Smooth muscle cell (in vitro differentiated cells): ENCODE measurements around the gene SLC8A1. TPM values are rescaled to one million over a fixed set of nuclear protein-coding genes. Genes with fewer than 3 reads are reported as not detected.

Experiments
- DNase-seq: peaks from one replicate; lab custom pipeline; 2025; ENCODE audit not compliant: unreplicated experiment; lab: John Stamatoyannopoulos, UW
- H2AFZ ChIP-seq: fragments of 200-600 bp; sonication (generic); 2 replicates; pipeline ENCODE4 v1.6.0; 2016; ENCODE audit warnings: antibody characterized with exemption, low read depth, mild to moderate bottlenecking
- H3F3A ChIP-seq: fragments of 200-600 bp; sonication (generic); 2 replicates; pipeline ENCODE4 v1.6.0; 2017; ENCODE audit warnings: antibody characterized with exemption, low read depth
- H3K27ac ChIP-seq: fragments of 200-600 bp; sonication (generic); 2 replicates; pipeline ENCODE4 v1.5.1; 2016; ENCODE audit warnings: low read depth, mild to moderate bottlenecking
- H3K27me3 ChIP-seq: fragments of 200-600 bp; sonication (generic); 2 replicates; pipeline ENCODE4 v1.6.1; 2016; ENCODE audit warnings: low read depth, mild to moderate bottlenecking
- H3K36me3 ChIP-seq: fragments of 200-600 bp; sonication (generic); 2 replicates; pipeline ENCODE4 v1.5.1; 2016; ENCODE audit warnings: low read depth
- H3K4me1 ChIP-seq: fragments of 200-600 bp; sonication (generic); 2 replicates; pipeline ENCODE4 v1.5.1; 2016; ENCODE audit warnings: low read depth
- H3K4me2 ChIP-seq: fragments of 200-600 bp; sonication (generic); 2 replicates; pipeline ENCODE4 v1.6.0; 2016; ENCODE audit warnings: mild to moderate bottlenecking
- H3K4me3 ChIP-seq: fragments of 200-600 bp; sonication (generic); 2 replicates; pipeline ENCODE4 v1.5.1; 2016; ENCODE audit warnings: mild to moderate bottlenecking
- H3K79me2 ChIP-seq: fragments of 200-600 bp; sonication (generic); 2 replicates; pipeline ENCODE4 v1.6.0; 2016; ENCODE audit warnings: low read depth, mild to moderate bottlenecking
- H3K9ac ChIP-seq: fragments of 200-600 bp; sonication (generic); 2 replicates; pipeline ENCODE4 v1.6.0; 2016; ENCODE audit warnings: low read depth
- H3K9me3 ChIP-seq: fragments of 200-600 bp; sonication (generic); replicated peaks from 2 replicates; pipeline ENCODE4 v1.5.1; 2016; ENCODE audit warnings: low read depth
- H4K20me1 ChIP-seq: fragments of 200-600 bp; sonication (generic); 2 replicates; pipeline ENCODE4 v1.6.0; 2016; ENCODE audit warnings: low read depth
- CTCF ChIP-seq: fragments of 200-600 bp; sonication (generic); IDR thresholded peaks from 2 replicates; pipeline ENCODE4 v1.5.1; 2017; ENCODE audit warnings: borderline replicate concordance, mild to moderate bottlenecking, antibody characterized with exemption; ENCODE audit not compliant: insufficient read depth, poor library complexity, severe bottlenecking
- WGBS: methylation state at CpG from one replicate; pipeline ENCODE4 v1.1.7; 2016; ENCODE audit warnings: low lambda C conversion rate; 5-methylcytosine and 5-hydroxymethylcytosine counted together
- polyA plus RNA-seq: library from polyadenylated mRNA; unstranded; fragments of >200 nt; fragmentation: Nextera tagmentation; extraction: Ambion mirVana; gene quantifications from 2 replicates; pipeline ENCODE4 v1.2.1, GENCODE V29; 2016
- total RNA-seq: library from RNA; depleted of rRNA; stranded (reverse); fragments of >200 nt; gene quantifications from 2 replicates; pipeline ENCODE4 v1.2.3, GENCODE V29; 2014

SLC8A1 gene
- total and polyA plus RNA-seq, 2 experiments from 2014 or later, result 1.1 to 5.3 TPM

GRCh38 chr2:40367652-40368051 lies 84.2 kb downstream of the SLC8A1 start:
- Histone ChIP-seq H3K4me2 (no peak overlapping the region), H3K27me3 (no peaks in the 10 kb centered on the region), H3K27ac (no peak overlapping the region), H3F3A (peaks cover 25% of the 10 kb centered on the region), H3K9ac (no peak overlapping the region), H3K9me3 (no peaks in the 10 kb centered on the region), H3K4me1 (peaks cover 32% of the 10 kb centered on the region), H3K4me3 (no peak overlapping the region), H3K79me2 (no peaks in the 10 kb centered on the region), H4K20me1 (no peaks in the 10 kb centered on the region), H3K36me3 (no peaks in the 10 kb centered on the region), H2AFZ (no peak overlapping the region)
- WGBS, result 75% methylated on average over 2 of the region's 2 CpGs
- TF ChIP-seq CTCF, result no peak
- DNase-seq, result no peak

GRCh38 chr2:40367032-40367431 lies 84.9 kb downstream of the SLC8A1 start:
- Histone ChIP-seq H3K27me3 (no peaks in the 10 kb centered on the region), H3K9ac (no peak overlapping the region), H3F3A (peaks cover 20% of the 10 kb centered on the region), H3K4me2 (no peak overlapping the region), H3K4me3 (no peak overlapping the region), H3K79me2 (no peaks in the 10 kb centered on the region), H4K20me1 (no peaks in the 10 kb centered on the region), H3K36me3 (no peaks in the 10 kb centered on the region), H3K9me3 (no peaks in the 10 kb centered on the region), H3K4me1 (peaks cover 26% of the 10 kb centered on the region), H3K27ac (no peak overlapping the region), H2AFZ (no peak overlapping the region)
- WGBS, result 98% methylated on average over 2 of the region's 2 CpGs
- DNase-seq, result no peak
- no peak for TF ChIP-seq CTCF

- Histone ChIP-seq H4K20me1 (no peaks in the 10 kb centered on the region), H3K36me3 (no peaks in the 10 kb centered on the region), H3K9ac (no peak overlapping the region), H3K4me2 (peak overlapping the region; percentile 13), H3F3A (peaks cover 4% of the 10 kb centered on the region), H3K9me3 (no peaks in the 10 kb centered on the region), H3K4me3 (no peak overlapping the region), H3K4me1 (peaks cover 6% of the 10 kb centered on the region), H2AFZ (no peak overlapping the region), H3K79me2 (no peaks in the 10 kb centered on the region), H3K27ac (no peak overlapping the region), H3K27me3 (no peaks in the 10 kb centered on the region)
- WGBS, result 71% methylated on average over 3 of the region's 3 CpGs
- no peak for DNase-seq
- TF ChIP-seq CTCF, result no peak
Measured at GRCh38 chr2:40364151-40364874, 87.6 kb downstream of the SLC8A1 start.

GRCh38 chr2:40363631-40364030 lies 88.3 kb downstream of the SLC8A1 start:
- no peaks in the 10 kb centered on the region for H4K20me1 ChIP-seq
- H3K36me3 ChIP-seq, result no peaks in the 10 kb centered on the region
- no peaks in the 10 kb centered on the region for H3K9me3 ChIP-seq
- 76% methylated on average over 6 of the region's 6 CpGs for WGBS
- DNase-seq, result no peak
- H3K4me2 ChIP-seq, result no peak overlapping the region
- H3K9ac ChIP-seq, result no peak overlapping the region
- H3K27me3 ChIP-seq, result no peaks in the 10 kb centered on the region
- no peak overlapping the region for H3K27ac ChIP-seq
- peaks cover 6% of the 10 kb centered on the region for H3K4me1 ChIP-seq
- H3K4me3 ChIP-seq, result no peak overlapping the region
- no peaks in the 10 kb centered on the region for H3F3A ChIP-seq
- TF ChIP-seq CTCF, result no peak
- no peaks in the 10 kb centered on the region for H3K79me2 ChIP-seq
- no peak overlapping the region for H2AFZ ChIP-seq
